Measurements from ENCODE around the gene SYCP2. TPM values are rescaled to one million over a fixed set of nuclear protein-coding genes. Genes with fewer than 3 reads are reported as not detected.

The SYCP2 gene
- total RNA-seq, 1 donor from 2014 or later = 1.2 TPM

- TF ChIP-seq CTCF (conservative IDR thresholded peaks at IDR 0.05; ENCODE audit: low read depth, low read length) = no peak
- no peak for DNase-seq (ENCODE audit: low read depth)
- H3K4me3 ChIP-seq (ENCODE audit: low read depth, low read length) = no peak overlapping the region
Measured at GRCh38 chr20:59828125-59829053, 105.0 kb downstream of the SYCP2 start.

- no peak for DNase-seq (ENCODE audit: low read depth)
- H3K4me3 ChIP-seq (ENCODE audit: low read depth, low read length) = no peak overlapping the region
- no peak for TF ChIP-seq CTCF (conservative IDR thresholded peaks at IDR 0.05; ENCODE audit: low read depth, low read length)
Measured at GRCh38 chr20:59827138-59828056, 106.0 kb downstream of the SYCP2 start.

GRCh38 chr20:59825944-59826759, 107.3 kb downstream of the SYCP2 start:
- no peak for TF ChIP-seq CTCF (conservative IDR thresholded peaks at IDR 0.05; ENCODE audit: low read depth, low read length)
- H3K4me3 ChIP-seq (ENCODE audit: low read depth, low read length) = no peak overlapping the region
- DNase-seq (ENCODE audit: low read depth) = no peak

- DNase-seq (ENCODE audit: low read depth) = no peak
- no peak overlapping the region for H3K4me3 ChIP-seq (ENCODE audit: low read depth, low read length)
- no peak for TF ChIP-seq CTCF (conservative IDR thresholded peaks at IDR 0.05; ENCODE audit: low read depth, low read length)
Measured at GRCh38 chr20:59825563-59825920, 107.9 kb downstream of the SYCP2 start.

- no peak for TF ChIP-seq CTCF (conservative IDR thresholded peaks at IDR 0.05; ENCODE audit: low read depth, low read length)
- DNase-seq (ENCODE audit: low read depth) = no peak
- H3K4me3 ChIP-seq (ENCODE audit: low read depth, low read length) = no peak overlapping the region
Measured at GRCh38 chr20:59824711-59825562, 108.5 kb downstream of the SYCP2 start.

Measured in epithelial cell of proximal tubule (primary cell).